Measurements from ENCODE around the gene IVNS1ABP. TPM values are rescaled to one million over a fixed set of nuclear protein-coding genes. Genes with fewer than 3 reads are reported as not detected.

IVNS1ABP gene
- total RNA-seq, 1 experiment from 2014 or later = 72.4 TPM

DNA sequence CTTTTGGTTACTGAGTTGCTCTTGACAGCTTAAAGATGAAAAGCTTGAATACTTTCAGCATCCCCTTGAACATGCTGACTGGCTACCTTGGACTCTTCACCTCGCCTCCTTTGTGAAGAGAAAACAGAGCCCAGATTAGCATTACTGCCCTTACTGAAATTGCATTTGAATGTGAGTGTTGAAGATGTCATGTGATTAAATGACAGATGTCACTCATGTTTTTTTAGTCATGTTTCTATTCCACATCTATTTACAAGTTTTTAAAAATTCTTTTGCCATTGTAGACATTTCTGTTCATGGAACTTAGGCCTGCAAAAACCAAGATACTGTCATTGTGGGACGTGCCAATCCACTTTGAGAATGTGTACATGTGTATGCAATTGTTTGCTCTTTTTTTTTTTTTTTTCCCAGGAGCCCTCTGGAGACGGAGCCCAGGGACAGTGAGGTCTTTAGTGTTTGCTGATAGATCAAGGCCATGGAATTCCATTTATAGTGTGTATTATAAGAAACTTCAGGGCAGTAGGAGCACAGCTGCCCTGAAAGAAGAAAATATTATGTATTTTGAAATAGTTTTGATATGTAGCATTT, 25.7 kb upstream of the IVNS1ABP start:
- no peak overlapping the region for H3K27ac Mint-ChIP-seq (ENCODE audit: unreplicated experiment)
- no TSS peak for BruUV-seq (replicated peaks)
- no peak overlapping the region for H3K4me3 ChIP-seq (ENCODE audit: low read depth, low read length)
- ChIA-PET CTCF (no interaction called here), POLR2A (no interaction called here)
- TF ChIP-seq CTCF (IDR thresholded peaks at IDR 0.05; ENCODE audit: insufficient read depth in 1 of 2, low read depth in 1 of 2, low read length in 1 of 2, severe bottlenecking in 1 of 2, unreplicated experiment in 1 of 2) = no peak
- no peaks in the 10 kb centered on the region for H3K9me3 ChIP-seq
- no peak overlapping the region for H3K4me3 Mint-ChIP-seq (ENCODE audit: unreplicated experiment)
- no peak for DNase-seq
- no peaks in the 10 kb centered on the region for H3K4me1 ChIP-seq
- H3K4me1 Mint-ChIP-seq (ENCODE audit: low read depth, unreplicated experiment) = peaks cover 9% of the 10 kb centered on the region
- no peaks in the 10 kb centered on the region for H3K36me3 Mint-ChIP-seq (ENCODE audit: insufficient read depth, unreplicated experiment)
- H3K36me3 ChIP-seq (ENCODE audit: control insufficient read depth, insufficient read depth, low read length) = no peaks in the 10 kb centered on the region
- no peaks in the 10 kb centered on the region for H3K27me3 Mint-ChIP-seq (ENCODE audit: insufficient read depth, unreplicated experiment)
- H3K27me3 ChIP-seq (replicated peaks; ENCODE audit: control insufficient read depth, insufficient read depth, low read length) = no peaks in the 10 kb centered on the region
- intact Hi-C loops (cut with micrococcal nuclease; ENCODE audit: unreplicated experiment) = no loop called here
- H3K9me3 Mint-ChIP-seq (ENCODE audit: unreplicated experiment) = no peaks in the 10 kb centered on the region

DNA sequence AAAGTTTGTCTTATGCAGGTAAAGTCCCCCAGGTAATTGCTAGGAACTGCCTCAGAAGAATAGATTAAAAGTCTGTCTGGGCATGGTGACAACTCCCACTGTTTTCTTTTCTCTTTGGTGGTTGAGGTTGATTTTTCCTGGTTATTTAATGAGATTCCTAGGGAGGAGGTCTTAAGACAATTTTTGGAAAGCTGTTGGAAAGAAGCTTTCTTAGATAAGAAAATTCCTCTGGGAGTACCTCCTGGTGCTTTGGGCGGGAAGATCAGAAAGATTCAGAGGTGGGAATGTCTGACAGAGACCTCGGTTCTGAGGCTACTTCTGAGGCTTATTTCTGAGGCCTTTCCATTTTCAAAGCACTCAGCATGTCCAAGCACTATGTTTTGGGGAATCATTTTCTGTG, 25.0 kb upstream of the IVNS1ABP start:
- CTCF ChIA-PET = no interaction called here
- POLR2A ChIA-PET = no interaction called here
- no peaks in the 10 kb centered on the region for H3K9me3 ChIP-seq
- BruUV-seq (replicated peaks) = no TSS peak
- no peaks in the 10 kb centered on the region for H3K36me3 ChIP-seq (ENCODE audit: control insufficient read depth, insufficient read depth, low read length)
- no peak overlapping the region for H3K4me3 Mint-ChIP-seq (ENCODE audit: unreplicated experiment)
- no peaks in the 10 kb centered on the region for H3K9me3 Mint-ChIP-seq (ENCODE audit: unreplicated experiment)
- no peaks in the 10 kb centered on the region for H3K36me3 Mint-ChIP-seq (ENCODE audit: insufficient read depth, unreplicated experiment)
- no peak overlapping the region for H3K27ac Mint-ChIP-seq (ENCODE audit: unreplicated experiment)
- no peaks in the 10 kb centered on the region for H3K27me3 ChIP-seq (replicated peaks; ENCODE audit: control insufficient read depth, insufficient read depth, low read length)
- H3K27me3 Mint-ChIP-seq (ENCODE audit: insufficient read depth, unreplicated experiment) = no peaks in the 10 kb centered on the region
- H3K4me1 Mint-ChIP-seq (ENCODE audit: low read depth, unreplicated experiment) = peaks cover 9% of the 10 kb centered on the region
- DNase-seq = no peak
- no peak overlapping the region for H3K4me3 ChIP-seq (ENCODE audit: low read depth, low read length)
- intact Hi-C loops (cut with micrococcal nuclease; ENCODE audit: unreplicated experiment) = no loop called here
- H3K4me1 ChIP-seq = no peaks in the 10 kb centered on the region
- no peak for TF ChIP-seq CTCF (IDR thresholded peaks at IDR 0.05; ENCODE audit: insufficient read depth in 1 of 2, low read depth in 1 of 2, low read length in 1 of 2, severe bottlenecking in 1 of 2, unreplicated experiment in 1 of 2)

GRCh38 chr1:185341196-185341781, 24.2 kb upstream of the IVNS1ABP start:
- H3K4me1 ChIP-seq = no peaks in the 10 kb centered on the region
- H3K27me3 Mint-ChIP-seq (ENCODE audit: insufficient read depth, unreplicated experiment) = no peaks in the 10 kb centered on the region
- H3K9me3 Mint-ChIP-seq (ENCODE audit: unreplicated experiment) = no peaks in the 10 kb centered on the region
- ChIA-PET CTCF (no interaction called here), POLR2A (no interaction called here)
- no TSS peak for BruUV-seq (replicated peaks)
- H3K4me1 Mint-ChIP-seq (ENCODE audit: low read depth, unreplicated experiment) = peaks cover 9% of the 10 kb centered on the region
- no peak for DNase-seq
- TF ChIP-seq CTCF (IDR thresholded peaks at IDR 0.05; ENCODE audit: insufficient read depth in 1 of 2, low read depth in 1 of 2, low read length in 1 of 2, severe bottlenecking in 1 of 2, unreplicated experiment in 1 of 2) = no peak
- no peak overlapping the region for H3K27ac Mint-ChIP-seq (ENCODE audit: unreplicated experiment)
- H3K4me3 Mint-ChIP-seq (ENCODE audit: unreplicated experiment) = no peak overlapping the region
- H3K36me3 ChIP-seq (ENCODE audit: control insufficient read depth, insufficient read depth, low read length) = no peaks in the 10 kb centered on the region
- H3K36me3 Mint-ChIP-seq (ENCODE audit: insufficient read depth, unreplicated experiment) = no peaks in the 10 kb centered on the region
- H3K27me3 ChIP-seq (replicated peaks; ENCODE audit: control insufficient read depth, insufficient read depth, low read length) = no peaks in the 10 kb centered on the region
- intact Hi-C loops (cut with micrococcal nuclease; ENCODE audit: unreplicated experiment) = no loop called here
- no peak overlapping the region for H3K4me3 ChIP-seq (ENCODE audit: low read depth, low read length)
- no peaks in the 10 kb centered on the region for H3K9me3 ChIP-seq

Measured in Caco-2 (cell line).